Kidney glomerular epithelial cell (primary cell): ENCODE measurements around the gene PRKAG2.

Experiments used
- DNase-seq: peaks from one replicate; lab custom pipeline; 2025; lab: John Stamatoyannopoulos, UW

PRKAG2 gene

GRCh38 chr7:151744051-151744580 lies 132.8 kb downstream of the PRKAG2 start:
- DNase-seq = no peak

GRCh38 chr7:151743481-151743983 lies 133.4 kb downstream of the PRKAG2 start:
- no peak for DNase-seq

- DNase-seq = no peak
Measured at GRCh38 chr7:151742713-151743480, 134.0 kb downstream of the PRKAG2 start.

GRCh38 chr7:151741585-151741984 lies 135.3 kb downstream of the PRKAG2 start:
- no peak for DNase-seq

GRCh38 chr7:151740081-151740851 lies 136.6 kb downstream of the PRKAG2 start:
- DNase-seq = peak; percentile 30

GRCh38 chr7:151738925-151739324 lies 138.0 kb downstream of the PRKAG2 start:
- no peak for DNase-seq

GRCh38 chr7:151736403-151736909 lies 140.5 kb downstream of the PRKAG2 start:
- peak; percentile 99 for DNase-seq

- no peak for DNase-seq
Measured at GRCh38 chr7:151735851-151736402, 141.0 kb downstream of the PRKAG2 start.

- DNase-seq = no peak
Measured at GRCh38 chr7:151735186-151735850, 141.6 kb downstream of the PRKAG2 start.

GRCh38 chr7:151732834-151733592 lies 143.9 kb downstream of the PRKAG2 start:
- no peak for DNase-seq

- DNase-seq = no peak
Measured at GRCh38 chr7:151732292-151732691, 144.6 kb downstream of the PRKAG2 start.

GRCh38 chr7:151731022-151731441 lies 145.9 kb downstream of the PRKAG2 start:
- DNase-seq = no peak

GRCh38 chr7:151730591-151730990 lies 146.3 kb downstream of the PRKAG2 start:
- no peak for DNase-seq

GRCh38 chr7:151729521-151729921 lies 147.4 kb downstream of the PRKAG2 start:
- no peak for DNase-seq

- DNase-seq = no peak
Measured at GRCh38 chr7:151728746-151729145, 148.2 kb downstream of the PRKAG2 start.

GRCh38 chr7:151728286-151728660 lies 148.6 kb downstream of the PRKAG2 start:
- DNase-seq = no peak

GRCh38 chr7:151727579-151728285 lies 149.2 kb downstream of the PRKAG2 start:
- DNase-seq = peak; percentile 96

- DNase-seq = no peak
Measured at GRCh38 chr7:151726652-151727578, 150.0 kb downstream of the PRKAG2 start.
